SK-N-MC (cell line): ENCODE data around the gene PLEKHM2.

ENCODE experiments used
- DNase-seq: peaks from one replicate; pipeline ENCODE4 v3.0.0-alpha.2; 2011; ENCODE audit warnings: low read depth, low spot score
- H3K27ac ChIP-seq: fragments of 200-600 bp; sonication (generic); 2 replicates; pipeline ENCODE4 v1.5.1; 2016; ENCODE audit warnings: mixed run types
- H3K36me3 ChIP-seq: fragments of 200-600 bp; sonication (generic); 2 replicates; pipeline ENCODE4 v1.6.1; 2017; ENCODE audit warnings: antibody characterized with exemption, low read length, mixed read lengths; ENCODE audit not compliant: insufficient read depth
- H3K4me3 ChIP-seq: fragments of 200-600 bp; sonication (generic); 2 replicates; pipeline ENCODE4 v1.5.1; 2016
- H3K9ac ChIP-seq: fragments of 200-600 bp; sonication (generic); 2 replicates; pipeline ENCODE4 v1.8.0; 2017; ENCODE audit warnings: mixed run types, mixed read lengths; ENCODE audit not compliant: insufficient read length
- H3K9me3 ChIP-seq: fragments of 200-600 bp; sonication (generic); 2 replicates; pipeline ENCODE4 v1.6.1; 2017; ENCODE audit warnings: low read depth, mild to moderate bottlenecking, antibody characterized with exemption, low read length, moderate library complexity, mixed read lengths
- EZH2 ChIP-seq: fragments of 200-600 bp; sonication (generic); IDR thresholded peaks from one replicate; pipeline ENCODE4 v1.6.1; 2017; ENCODE audit warnings: antibody characterized with exemption
- FOXP2 ChIP-seq: optimal IDR thresholded peaks from 2 replicates; pipeline ENCODE3; 2011; ENCODE audit warnings: mild to moderate bottlenecking, moderate library complexity; ENCODE audit not compliant: insufficient read depth; ENCODE audit errors: extremely low read length, control extremely low read depth
- POLR2AphosphoS5 ChIP-seq: IDR thresholded peaks from 2 replicates; pipeline ENCODE4 v1.6.1; 2012; ENCODE audit warnings: mild to moderate bottlenecking, low read depth, low read length, borderline replicate concordance

The PLEKHM2 gene

DNA sequence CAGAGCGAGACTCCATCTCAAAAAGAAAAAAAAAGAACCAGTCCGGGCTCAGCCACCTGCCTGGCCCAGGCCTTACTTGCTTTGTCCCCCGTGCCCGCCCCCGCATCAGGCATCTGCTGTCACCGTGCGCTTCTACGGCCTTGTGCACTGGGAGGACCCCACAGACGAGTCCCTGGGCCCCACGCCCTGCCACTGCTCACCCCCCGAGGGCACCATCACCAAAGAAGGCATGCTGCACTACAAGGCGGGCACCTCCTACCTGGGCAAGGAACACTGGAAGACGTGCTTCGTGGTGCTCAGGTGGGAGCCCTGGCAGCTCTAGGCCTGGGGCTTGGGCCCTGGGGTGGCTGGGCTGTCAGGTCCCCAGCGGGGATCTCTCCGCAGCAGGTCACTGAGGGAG lies 46.3 kb downstream of the PLEKHM2 start:
- Histone ChIP-seq H3K36me3 (peaks cover 11% of the 10 kb centered on the region; the same call in 1 of the 2 replicates), H3K4me3 (no peak overlapping the region), H3K9me3 (no peaks in the 10 kb centered on the region), H3K9ac (no peak overlapping the region), H3K27ac (no peak overlapping the region)
- TF ChIP-seq POLR2AphosphoS5: no peak
- TF ChIP-seq EZH2: no peak
- TF ChIP-seq FOXP2: no peak
- no peak for DNase-seq

GRCh38 chr1:15730936-15731335 lies 46.8 kb downstream of the PLEKHM2 start:
- no peak overlapping the region for H3K27ac ChIP-seq

GRCh38 chr1:15731735-15732685 lies 47.9 kb downstream of the PLEKHM2 start:
- H3K9ac ChIP-seq: no peak overlapping the region
- no peak overlapping the region for H3K27ac ChIP-seq
- H3K9me3 ChIP-seq: no peaks in the 10 kb centered on the region
- no peak overlapping the region for H3K4me3 ChIP-seq
- no peak for DNase-seq
- no peak for TF ChIP-seq POLR2AphosphoS5
- no peak for TF ChIP-seq FOXP2
- no peak for TF ChIP-seq EZH2
- H3K36me3 ChIP-seq: peaks cover 7% of the 10 kb centered on the region; the same call in 1 of the 2 replicates

More at GRCh38 chr1:15730936-15731335, 46.8 kb downstream of the PLEKHM2 start:
- TF ChIP-seq FOXP2: no peak
- no peak for TF ChIP-seq POLR2AphosphoS5
- no peak for TF ChIP-seq EZH2
- Histone ChIP-seq H3K9me3 (no peaks in the 10 kb centered on the region), H3K36me3 (peaks cover 11% of the 10 kb centered on the region; the same call in 1 of the 2 replicates), H3K4me3 (no peak overlapping the region), H3K9ac (no peak overlapping the region)
- DNase-seq: no peak

DNA sequence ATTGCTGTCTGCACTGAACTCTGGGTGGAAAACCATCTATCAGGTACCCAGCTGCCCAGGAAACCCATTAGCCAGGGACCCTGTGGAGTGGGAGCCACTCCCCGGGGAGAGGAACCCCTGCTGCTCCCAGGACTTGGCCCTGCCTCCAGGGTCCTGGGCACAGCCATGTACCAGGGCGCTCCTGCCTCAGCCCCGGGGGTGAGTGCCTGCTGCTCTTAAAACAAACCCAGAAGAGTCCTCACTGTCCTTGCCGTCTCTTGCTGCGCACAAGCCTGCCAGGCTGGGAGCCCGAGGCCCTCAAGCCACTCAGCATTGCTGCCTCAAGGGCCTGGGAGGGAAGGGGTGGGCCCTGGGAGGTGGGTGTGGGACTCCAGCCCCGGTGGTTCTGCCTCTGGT lies 48.6 kb downstream of the PLEKHM2 start:
- H3K9me3 ChIP-seq: no peaks in the 10 kb centered on the region
- H3K9ac ChIP-seq: no peak overlapping the region
- peaks cover 6% of the 10 kb centered on the region; the same call in 1 of the 2 replicates for H3K36me3 ChIP-seq

GRCh38 chr1:15733218-15733725 lies 49.2 kb downstream of the PLEKHM2 start:
- H3K9ac ChIP-seq: no peak overlapping the region
- H3K9me3 ChIP-seq: no peaks in the 10 kb centered on the region
- no peak for DNase-seq
- peaks cover 3% of the 10 kb centered on the region; the same call in 1 of the 2 replicates for H3K36me3 ChIP-seq
- no peak for TF ChIP-seq POLR2AphosphoS5
- no peak for TF ChIP-seq EZH2
- no peak for TF ChIP-seq FOXP2
- H3K27ac ChIP-seq: no peak overlapping the region
- no peak overlapping the region for H3K4me3 ChIP-seq

More for the DNA sequence above, 48.6 kb downstream of the PLEKHM2 start:
- no peak overlapping the region for H3K27ac ChIP-seq
- no peak for DNase-seq
- H3K4me3 ChIP-seq: no peak overlapping the region
- TF ChIP-seq POLR2AphosphoS5 (no peak), EZH2 (no peak), FOXP2 (no peak)

- no peak overlapping the region for H3K9ac ChIP-seq
- no peaks in the 10 kb centered on the region for H3K9me3 ChIP-seq
- H3K27ac ChIP-seq: no peak overlapping the region
- no peak overlapping the region for H3K4me3 ChIP-seq
- peaks cover 1% of the 10 kb centered on the region; the same call in 1 of the 2 replicates for H3K36me3 ChIP-seq
- no peak for TF ChIP-seq POLR2AphosphoS5
- TF ChIP-seq EZH2: no peak
- no peak for TF ChIP-seq FOXP2
- no peak for DNase-seq
Measured at GRCh38 chr1:15733726-15734226, 49.7 kb downstream of the PLEKHM2 start.

DNA sequence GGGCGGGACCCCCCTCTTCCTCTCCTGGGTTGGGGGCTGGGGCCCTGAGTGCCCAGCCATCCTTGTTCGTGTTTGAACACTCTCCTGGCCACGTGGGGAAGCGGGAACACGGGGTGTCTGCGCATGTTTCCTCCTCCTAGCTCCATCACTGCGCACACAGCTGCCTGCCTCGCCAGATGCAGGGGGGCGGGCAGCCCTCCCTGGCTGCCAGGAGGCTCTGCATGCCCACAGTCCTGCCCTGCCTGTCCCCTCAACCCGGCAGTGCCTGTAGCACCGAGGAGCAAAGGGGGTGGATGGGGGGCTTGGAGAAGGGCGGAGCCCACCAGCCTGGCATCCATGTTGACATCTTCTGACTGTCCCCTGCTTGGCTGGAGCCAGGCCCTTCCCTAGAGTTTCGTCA lies 50.2 kb downstream of the PLEKHM2 start:
- TF ChIP-seq POLR2AphosphoS5 (no peak), FOXP2 (no peak), EZH2 (no peak)
- no peaks in the 10 kb centered on the region; the same call in 1 of the 2 replicates for H3K36me3 ChIP-seq
- H3K4me3 ChIP-seq: no peak overlapping the region
- H3K27ac ChIP-seq: no peak overlapping the region
- H3K9ac ChIP-seq: no peak overlapping the region
- DNase-seq: no peak
- no peaks in the 10 kb centered on the region for H3K9me3 ChIP-seq

GRCh38 chr1:15734901-15735300 lies 50.8 kb downstream of the PLEKHM2 start:
- DNase-seq: no peak
- Histone ChIP-seq H3K9me3 (no peaks in the 10 kb centered on the region), H3K27ac (no peak overlapping the region), H3K9ac (no peak overlapping the region), H3K36me3 (no peaks in the 10 kb centered on the region; the same call in 1 of the 2 replicates), H3K4me3 (no peak overlapping the region)
- no peak for TF ChIP-seq POLR2AphosphoS5
